ENCODE measurements around the gene CHST13. TPM values are rescaled to one million over a fixed set of nuclear protein-coding genes. Genes with fewer than 3 reads are reported as not detected.

CHST13 gene
- total RNA-seq, 1 experiment from 2014 or later: 0.91 TPM

- Histone ChIP-seq H4K20me1 (ENCODE audit: insufficient read depth) (no peaks in the 10 kb centered on the region), H3K9me3 (ENCODE audit: control insufficient read depth in 1 of 2, insufficient read depth in 1 of 2, low read depth in 1 of 2, low read length in 2 of 2) (no peaks in the 10 kb centered on the region), H3K36me3 (ENCODE audit: control insufficient read depth in 1 of 2, insufficient read depth in 2 of 2, low read length in 2 of 2) (no peaks in the 10 kb centered on the region), H3K9me2 (ENCODE audit: insufficient read depth) (no peaks in the 10 kb centered on the region), H3K27me3 (ENCODE audit: insufficient read depth, low read length) (no peaks in the 10 kb centered on the region), H3K4me2 (ENCODE audit: low read length) (no peak overlapping the region), H3K4me3 (replicated peaks in 1 of 2; ENCODE audit: low read depth in 1 of 2, low read length in 2 of 2) (no peak overlapping the region), H3K4me1 (ENCODE audit: control insufficient read depth in 1 of 2, insufficient read depth in 2 of 2, low read length in 2 of 2) (peaks cover 4 to 8% of the 10 kb centered on the region in 2 experiments; a peak in 3 of 4 replicates), H2AFZ (ENCODE audit: low read depth, low read length, poor library complexity, severe bottlenecking) (no peak overlapping the region), H3K79me2 (ENCODE audit: insufficient read depth, low read length) (no peaks in the 10 kb centered on the region), H3K27ac (ENCODE audit: low read depth, low read length) (no peak overlapping the region), H3K9ac (ENCODE audit: low read length) (no peak overlapping the region)
- intact Hi-C loops (cut with micrococcal nuclease): no loop called here
- DNase-seq (ENCODE audit: low read depth, low spot score) (no peak), ATAC-seq (no peak)
- TF ChIP-seq EZH2 (IDR thresholded peaks at IDR 0.05) (no peak), CTCF (IDR thresholded peaks at IDR 0.05 in 2 of 3, conservative IDR thresholded peaks at IDR 0.05 in 1 of 3; ENCODE audit: borderline replicate concordance in 1 of 3, insufficient read depth in 1 of 3, low read depth in 2 of 3, low read length in 2 of 3) (no peak), RAD21 (IDR thresholded peaks at IDR 0.05; ENCODE audit: low read depth) (no peak), YY1 (IDR thresholded peaks at IDR 0.05; ENCODE audit: extremely low read depth, insufficient replicate concordance, low read depth, low read length) (no peak), CBX3 (IDR thresholded peaks at IDR 0.05; ENCODE audit: low read depth) (no peak), JUND (IDR thresholded peaks at IDR 0.05) (no peak), TCF7L2 (IDR thresholded peaks at IDR 0.05; ENCODE audit: borderline replicate concordance, extremely low read depth, insufficient read depth, insufficient read length) (no peak), ZBTB33 (IDR thresholded peaks at IDR 0.05; ENCODE audit: extremely low read depth, insufficient replicate concordance, low read length) (no peak), CEBPB (IDR thresholded peaks at IDR 0.05; ENCODE audit: low read depth) (no peak), SRF (IDR thresholded peaks at IDR 0.05; ENCODE audit: low read depth) (no peak), FOSL1 (IDR thresholded peaks at IDR 0.05; ENCODE audit: low read depth) (no peak), EGR1 (IDR thresholded peaks at IDR 0.05; ENCODE audit: low read depth) (no peak)
- TF ChIP-seq, protein P1, sequence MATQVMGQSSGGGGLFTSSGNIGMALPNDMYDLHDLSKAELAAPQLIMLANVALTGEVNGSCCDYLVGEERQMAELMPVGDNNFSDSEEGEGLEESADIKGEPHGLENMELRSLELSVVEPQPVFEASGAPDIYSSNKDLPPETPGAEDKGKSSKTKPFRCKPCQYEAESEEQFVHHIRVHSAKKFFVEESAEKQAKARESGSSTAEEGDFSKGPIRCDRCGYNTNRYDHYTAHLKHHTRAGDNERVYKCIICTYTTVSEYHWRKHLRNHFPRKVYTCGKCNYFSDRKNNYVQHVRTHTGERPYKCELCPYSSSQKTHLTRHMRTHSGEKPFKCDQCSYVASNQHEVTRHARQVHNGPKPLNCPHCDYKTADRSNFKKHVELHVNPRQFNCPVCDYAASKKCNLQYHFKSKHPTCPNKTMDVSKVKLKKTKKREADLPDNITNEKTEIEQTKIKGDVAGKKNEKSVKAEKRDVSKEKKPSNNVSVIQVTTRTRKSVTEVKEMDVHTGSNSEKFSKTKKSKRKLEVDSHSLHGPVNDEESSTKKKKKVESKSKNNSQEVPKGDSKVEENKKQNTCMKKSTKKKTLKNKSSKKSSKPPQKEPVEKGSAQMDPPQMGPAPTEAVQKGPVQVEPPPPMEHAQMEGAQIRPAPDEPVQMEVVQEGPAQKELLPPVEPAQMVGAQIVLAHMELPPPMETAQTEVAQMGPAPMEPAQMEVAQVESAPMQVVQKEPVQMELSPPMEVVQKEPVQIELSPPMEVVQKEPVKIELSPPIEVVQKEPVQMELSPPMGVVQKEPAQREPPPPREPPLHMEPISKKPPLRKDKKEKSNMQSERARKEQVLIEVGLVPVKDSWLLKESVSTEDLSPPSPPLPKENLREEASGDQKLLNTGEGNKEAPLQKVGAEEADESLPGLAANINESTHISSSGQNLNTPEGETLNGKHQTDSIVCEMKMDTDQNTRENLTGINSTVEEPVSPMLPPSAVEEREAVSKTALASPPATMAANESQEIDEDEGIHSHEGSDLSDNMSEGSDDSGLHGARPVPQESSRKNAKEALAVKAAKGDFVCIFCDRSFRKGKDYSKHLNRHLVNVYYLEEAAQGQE (IDR thresholded peaks at IDR 0.05; ENCODE audit: low read depth): no peak
- TF ChIP-seq, protein P2, sequence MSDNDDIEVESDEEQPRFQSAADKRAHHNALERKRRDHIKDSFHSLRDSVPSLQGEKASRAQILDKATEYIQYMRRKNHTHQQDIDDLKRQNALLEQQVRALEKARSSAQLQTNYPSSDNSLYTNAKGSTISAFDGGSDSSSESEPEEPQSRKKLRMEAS (IDR thresholded peaks at IDR 0.05): no peak
- BruUV-seq (replicated peaks): no TSS peak
- RAD21 ChIA-PET (ENCODE audit: low non-redundant PET in 1 of 2, low total read pairs in 2 of 2, uncharacterized antibody in 2 of 2, unreplicated experiment in 2 of 2): no interaction called here
- POLR2A ChIA-PET: no interaction called here
- CTCF ChIA-PET: no interaction called here
Observed at GRCh38 chr3:126480206-126480605, 43.7 kb upstream of the CHST13 start.

All from HCT116 (cell line).